Activated B cell treated with CpG ODN at 0.5 μM for 24 hours (primary cell): Measurements from ENCODE around the gene TMEM205. TPM values are rescaled to one million over a fixed set of nuclear protein-coding genes. Genes with fewer than 3 reads are reported as not detected.
A peak's percentile ranks its signal among the peaks of the same experiment; 100 is the strongest.
"Not testable (repeated sequence)": the region's sequence is repeated elsewhere in the genome, so short reads cannot be mapped to it uniquely, and the experiment has no call there.

Experiments
- ATAC-seq: fragments of 200-7000 bp; cut with Tn5 transposase; one replicate; pipeline ENCODE4 v1.10.0; 2021; ENCODE audit warnings: low read depth, mild to moderate bottlenecking, moderate library complexity
- CTCF ChIA-PET: fragments of 350-600 bp; sonication (Branson Sonifier 250); formaldehyde crosslinking; loops from one replicate; lab custom pipeline; 2021; ENCODE audit warnings: antibody characterized with exemption; lab: Charles Lee
- POLR2A ChIA-PET: fragments of 350-600 bp; sonication (Branson Sonifier 250); formaldehyde crosslinking; loops from one replicate; lab custom pipeline; 2021; ENCODE audit warnings: antibody characterized with exemption; lab: Charles Lee
- DNase-seq: peaks from one replicate; pipeline ENCODE4 v3.0.0; 2022
- H3K27ac Mint-ChIP-seq: one replicate; pipeline ENCODE4 v1.8.0; 2020; ENCODE audit warnings: mixed read lengths
- H3K27me3 Mint-ChIP-seq: one replicate; pipeline ENCODE4 v1.8.0; 2021; ENCODE audit warnings: mixed read lengths
- H3K36me3 Mint-ChIP-seq: one replicate; pipeline ENCODE4 v1.8.0; 2021; ENCODE audit warnings: low read depth, mixed read lengths
- H3K4me1 Mint-ChIP-seq: one replicate; pipeline ENCODE4 v1.8.0; 2021; ENCODE audit warnings: mixed read lengths
- H3K4me3 Mint-ChIP-seq: one replicate; pipeline ENCODE4 v1.8.0; 2020; ENCODE audit warnings: mild to moderate bottlenecking, mixed read lengths
- H3K9me3 Mint-ChIP-seq: one replicate; pipeline ENCODE4 v1.8.0; 2020; ENCODE audit warnings: mixed read lengths
- intact Hi-C: fragments of 100-400 bp; cut with micrococcal nuclease; formaldehyde crosslinking; loops from one replicate; pipeline ENCODE4 v1.15.1; 2024
- total RNA-seq: library from RNA; stranded (reverse); gene quantifications from 2 replicates; pipeline ENCODE4 v1.2.3, GENCODE V29; 2022
- TF ChIP-seq, protein P1 (sequence below): fragments of 200-600 bp; IDR thresholded peaks from one replicate; pipeline ENCODE4 v1.8.0; 2022; ENCODE audit warnings: antibody characterized with exemption, mild to moderate bottlenecking

Gene TMEM205
- total RNA-seq, 1 donor from 2014 or later: 68.1 TPM

DNA sequence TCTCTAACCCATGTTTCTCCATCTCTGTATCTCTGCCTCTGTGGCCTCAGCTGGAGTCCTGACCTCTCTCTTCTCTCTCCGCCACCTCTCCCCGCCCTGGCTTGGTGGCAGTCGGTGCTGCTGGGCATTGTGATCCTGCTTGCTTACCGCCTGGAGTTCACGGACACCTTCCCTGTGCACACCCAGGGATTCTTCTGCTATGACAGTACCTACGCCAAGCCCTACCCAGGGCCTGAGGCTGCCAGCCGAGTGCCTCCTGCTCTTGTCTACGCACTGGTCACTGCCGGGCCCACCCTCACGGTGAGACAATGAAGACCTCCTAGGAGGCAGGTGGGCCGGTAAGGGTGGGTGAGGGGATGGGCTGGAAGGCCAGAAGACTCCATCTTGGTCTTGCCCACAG is 13.4 kb upstream of the TMEM205 start:
- H3K4me3 Mint-ChIP-seq: no peak overlapping the region
- peaks cover under 1% of the 10 kb centered on the region for H3K36me3 Mint-ChIP-seq
- ChIA-PET CTCF (no interaction called here), POLR2A (no interaction called here)
- TF ChIP-seq, protein P1, sequence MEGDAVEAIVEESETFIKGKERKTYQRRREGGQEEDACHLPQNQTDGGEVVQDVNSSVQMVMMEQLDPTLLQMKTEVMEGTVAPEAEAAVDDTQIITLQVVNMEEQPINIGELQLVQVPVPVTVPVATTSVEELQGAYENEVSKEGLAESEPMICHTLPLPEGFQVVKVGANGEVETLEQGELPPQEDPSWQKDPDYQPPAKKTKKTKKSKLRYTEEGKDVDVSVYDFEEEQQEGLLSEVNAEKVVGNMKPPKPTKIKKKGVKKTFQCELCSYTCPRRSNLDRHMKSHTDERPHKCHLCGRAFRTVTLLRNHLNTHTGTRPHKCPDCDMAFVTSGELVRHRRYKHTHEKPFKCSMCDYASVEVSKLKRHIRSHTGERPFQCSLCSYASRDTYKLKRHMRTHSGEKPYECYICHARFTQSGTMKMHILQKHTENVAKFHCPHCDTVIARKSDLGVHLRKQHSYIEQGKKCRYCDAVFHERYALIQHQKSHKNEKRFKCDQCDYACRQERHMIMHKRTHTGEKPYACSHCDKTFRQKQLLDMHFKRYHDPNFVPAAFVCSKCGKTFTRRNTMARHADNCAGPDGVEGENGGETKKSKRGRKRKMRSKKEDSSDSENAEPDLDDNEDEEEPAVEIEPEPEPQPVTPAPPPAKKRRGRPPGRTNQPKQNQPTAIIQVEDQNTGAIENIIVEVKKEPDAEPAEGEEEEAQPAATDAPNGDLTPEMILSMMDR: no peak
- H3K27me3 Mint-ChIP-seq: peaks cover 12% of the 10 kb centered on the region
- ATAC-seq: no peak
- peaks cover 11% of the 10 kb centered on the region for H3K4me1 Mint-ChIP-seq
- no peak overlapping the region for H3K27ac Mint-ChIP-seq
- intact Hi-C loops: no loop called here
- no peak for DNase-seq
- no peaks in the 10 kb centered on the region for H3K9me3 Mint-ChIP-seq

DNA sequence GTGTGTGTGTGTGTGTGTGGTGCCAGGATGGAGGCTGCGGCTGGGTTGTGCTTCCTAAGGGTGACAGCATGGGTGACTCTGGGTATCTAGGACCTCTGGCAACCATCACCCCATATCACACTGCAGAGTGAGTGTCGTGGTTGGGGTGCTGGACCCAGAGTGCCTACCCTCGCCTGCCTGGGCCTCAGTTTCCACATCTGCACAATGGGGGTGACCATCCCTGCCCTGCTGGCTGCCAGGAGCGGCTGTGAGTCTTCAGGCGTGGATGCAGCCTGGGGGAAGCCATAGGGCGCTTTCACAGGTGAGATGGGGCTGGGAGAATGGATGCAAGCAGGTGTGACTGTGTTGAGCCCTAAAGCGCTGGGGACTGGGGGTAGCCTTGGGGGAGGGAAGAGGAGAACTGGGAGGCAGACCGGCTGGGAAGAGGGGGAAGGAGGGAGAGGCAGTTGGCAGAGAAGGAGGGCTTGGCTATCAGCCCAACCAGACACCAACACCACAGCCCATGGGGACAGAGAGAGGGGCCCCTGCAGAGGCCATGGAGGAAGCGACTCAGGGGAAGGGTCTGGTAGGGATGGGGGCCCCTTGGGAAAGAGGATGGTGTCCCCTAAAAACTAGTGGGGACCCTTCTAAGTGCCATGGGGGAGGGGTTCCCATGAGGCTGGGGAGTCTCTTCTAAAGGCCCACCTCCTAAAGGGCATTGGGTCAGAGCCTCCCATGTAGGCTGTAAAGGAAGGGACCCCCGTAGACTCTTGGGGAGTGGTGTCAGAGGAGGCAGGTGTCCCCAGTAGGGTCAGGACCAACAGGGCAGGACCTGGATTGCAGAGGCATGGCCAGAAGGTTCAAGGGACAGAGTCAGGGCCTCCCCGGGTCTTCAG is 10.8 kb upstream of the TMEM205 start:
- intact Hi-C loops: no loop called here
- ATAC-seq (no peak), DNase-seq (no peak)
- TF ChIP-seq, protein P1: no peak
- Mint-ChIP-seq H3K27ac (no peak overlapping the region), H3K36me3 (no peaks in the 10 kb centered on the region), H3K4me3 (no peak overlapping the region), H3K9me3 (no peaks in the 10 kb centered on the region), H3K4me1 (peaks cover 11% of the 10 kb centered on the region), H3K27me3 (peaks cover 12% of the 10 kb centered on the region)
- POLR2A ChIA-PET: no interaction called here
- CTCF ChIA-PET: no interaction called here

DNA sequence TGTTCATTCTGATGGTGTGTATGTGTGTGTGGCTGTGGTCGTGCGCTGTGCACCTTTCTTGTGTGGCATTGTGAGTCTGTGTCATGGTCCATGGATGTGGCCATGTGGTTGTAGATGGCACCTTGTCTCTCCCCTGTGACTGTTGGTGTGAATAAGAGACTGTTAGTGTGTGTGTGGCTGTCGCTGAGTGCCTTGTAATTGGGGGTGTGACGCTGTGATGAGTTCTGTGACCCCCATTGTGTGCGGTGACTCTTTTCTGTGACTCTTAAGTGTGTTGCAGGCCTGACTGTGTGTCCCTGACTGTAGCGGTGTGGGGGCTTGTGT is 10.0 kb upstream of the TMEM205 start:
- no peaks in the 10 kb centered on the region for H3K9me3 Mint-ChIP-seq
- POLR2A ChIA-PET: no interaction called here
- no peak overlapping the region for H3K27ac Mint-ChIP-seq
- no peak for ATAC-seq
- H3K27me3 Mint-ChIP-seq: peaks cover 12% of the 10 kb centered on the region
- H3K36me3 Mint-ChIP-seq: no peaks in the 10 kb centered on the region
- peaks cover 11% of the 10 kb centered on the region for H3K4me1 Mint-ChIP-seq
- peak overlapping the region; percentile 67 for H3K4me3 Mint-ChIP-seq
- no peak for DNase-seq
- intact Hi-C loops: no loop called here
- TF ChIP-seq, protein P1: no peak
- CTCF ChIA-PET: no interaction called here

DNA sequence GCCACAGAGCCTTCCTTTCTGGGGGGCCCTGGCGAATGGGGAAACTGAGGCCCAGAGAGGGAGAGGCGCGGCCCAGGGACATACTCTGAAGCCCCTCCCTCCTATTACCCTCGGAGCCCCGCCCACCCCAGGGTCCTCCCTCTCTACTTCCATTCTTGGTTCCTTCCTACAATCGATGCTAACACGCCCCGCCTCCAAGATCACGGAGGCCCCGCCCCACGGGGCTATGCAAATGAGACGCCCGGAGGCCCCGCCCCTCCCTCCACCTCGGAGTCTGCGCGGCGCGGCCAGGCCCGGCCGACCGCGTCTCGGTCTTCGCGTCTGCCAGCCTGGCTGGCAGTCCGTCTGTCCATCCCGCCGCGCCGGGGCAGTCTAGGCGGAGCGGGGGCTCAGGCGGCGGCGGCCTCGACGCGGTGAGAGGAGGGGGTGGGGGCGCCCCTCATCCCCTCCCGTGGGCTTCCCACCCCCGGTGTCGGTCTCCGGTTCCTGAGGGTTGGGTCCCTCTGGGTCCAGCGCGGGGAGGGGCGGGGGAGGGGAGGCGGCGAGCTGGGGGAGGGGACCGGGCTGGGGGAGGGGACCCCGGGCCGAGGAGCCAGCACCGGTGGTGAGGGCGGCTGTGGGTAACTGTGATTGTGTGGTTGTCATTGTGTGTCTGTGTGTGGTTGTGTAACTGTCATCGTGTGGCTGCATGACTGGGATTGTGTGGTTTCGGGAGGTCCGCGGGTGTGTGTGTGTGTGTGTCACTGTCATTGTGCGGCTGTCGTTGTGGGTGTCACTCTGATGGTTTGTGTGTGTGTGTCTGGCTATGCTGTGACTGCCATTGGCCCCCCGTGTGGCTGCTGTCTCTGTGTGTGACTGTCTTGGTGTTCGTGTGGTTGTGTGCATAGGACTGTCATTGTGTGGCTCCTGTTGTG is 9.3 kb upstream of the TMEM205 start, which contains the start of gene PLPPR2:
PLPPR2 (plus strand) TSS at position 273 of the 914 bp plus-strand sequence. CDS start 2,242 bp downstream, outside the sequence.
- ATAC-seq: peak; percentile 93
- Mint-ChIP-seq H3K36me3 (no peaks in the 10 kb centered on the region), H3K4me3 (peak within 1 kb of the TSS; percentile 67), H3K27me3 (peaks cover 12% of the 10 kb centered on the region), H3K4me1 (peaks cover 11% of the 10 kb centered on the region), H3K27ac (no peak within 1 kb of the TSS), H3K9me3 (no peaks in the 10 kb centered on the region)
- intact Hi-C loops: loop anchor here (1.0 kb wide), 2 partner anchors 9 to 22 kb away; partner anchors contain the start of genes CCDC159 and TMEM205
- peak; percentile 70 for DNase-seq
- CTCF ChIA-PET: no interaction called here
- TF ChIP-seq, protein P1: no peak
- POLR2A ChIA-PET: no interaction called here

DNA sequence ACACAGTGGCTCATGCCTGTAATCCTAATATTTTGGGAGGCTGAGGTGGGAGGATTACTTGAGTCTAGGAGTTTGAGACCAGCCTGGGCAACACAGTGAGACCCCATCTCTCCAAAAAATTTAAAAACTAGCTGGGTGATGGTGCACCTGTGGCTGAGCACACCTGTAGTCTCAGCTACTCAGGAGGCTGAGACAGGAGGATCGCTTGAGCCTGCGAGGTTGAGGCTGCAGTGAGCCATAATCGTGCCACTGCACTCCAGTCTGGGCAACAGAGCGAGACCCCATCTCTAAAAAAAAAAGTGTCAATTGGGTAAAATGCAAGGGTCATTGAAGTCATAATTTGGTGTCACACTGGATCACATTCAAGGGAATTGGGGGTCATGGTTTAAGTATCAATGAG is 8.0 kb upstream of the TMEM205 start:
- H3K27ac Mint-ChIP-seq, intact Hi-C loops, DNase-seq, H3K36me3 Mint-ChIP-seq, H3K4me3 Mint-ChIP-seq, ATAC-seq, CTCF ChIA-PET, H3K9me3 Mint-ChIP-seq: not testable (repeated sequence)
- POLR2A ChIA-PET: interaction anchor here (1.2 kb wide), 1 partner anchor 21 kb away, joined by 7 read pairs; the partner anchor contains the start of gene SWSAP1
- Mint-ChIP-seq H3K4me1 (peaks cover 11% of the 10 kb centered on the region), H3K27me3 (peaks cover 12% of the 10 kb centered on the region)
